ENCODE measurements around the gene ERMP1.

Gene ERMP1

GRCh38 chr9:5876711-5877110, 43.8 kb upstream of the ERMP1 start:
- Histone ChIP-seq H3K4me3 (ENCODE audit: low read depth, low read length, poor library complexity, severe bottlenecking) (no peak overlapping the region), H3K27ac (ENCODE audit: low read depth, low read length, poor library complexity, severe bottlenecking) (no peak overlapping the region), H3K9ac (ENCODE audit: low read length) (no peak overlapping the region), H4K20me1 (ENCODE audit: insufficient read depth, low read length) (no peaks in the 10 kb centered on the region), H3K4me2 (ENCODE audit: low read length) (no peak overlapping the region), H3K79me2 (ENCODE audit: insufficient read depth, low read length) (no peaks in the 10 kb centered on the region), H3K4me1 (ENCODE audit: insufficient read depth, low read length, severe bottlenecking) (no peaks in the 10 kb centered on the region), H3K9me2 (ENCODE audit: low read depth, low read length) (no peaks in the 10 kb centered on the region), H3K9me3 (ENCODE audit: low read length) (no peaks in the 10 kb centered on the region), H3K36me3 (ENCODE audit: insufficient read depth, low read length) (no peaks in the 10 kb centered on the region), H3K27me3 (ENCODE audit: insufficient read depth, low read length) (no peaks in the 10 kb centered on the region), H3F3A (ENCODE audit: insufficient read depth, low read length) (no peaks in the 10 kb centered on the region), H2AFZ (ENCODE audit: low read length) (no peak overlapping the region)
- no peak for TF ChIP-seq CTCF (IDR thresholded peaks at IDR 0.05; ENCODE audit: low read length)
- TF ChIP-seq EZH2 (IDR thresholded peaks at IDR 0.05; ENCODE audit: borderline replicate concordance, low read length), result no peak

GRCh38 chr9:5876026-5876425, 43.1 kb upstream of the ERMP1 start:
- Histone ChIP-seq H3K9me3 (ENCODE audit: low read length) (no peaks in the 10 kb centered on the region), H3K36me3 (ENCODE audit: insufficient read depth, low read length) (no peaks in the 10 kb centered on the region), H3K4me3 (ENCODE audit: low read depth, low read length, poor library complexity, severe bottlenecking) (no peak overlapping the region), H4K20me1 (ENCODE audit: insufficient read depth, low read length) (no peaks in the 10 kb centered on the region), H3K9ac (ENCODE audit: low read length) (no peak overlapping the region), H3K4me1 (ENCODE audit: insufficient read depth, low read length, severe bottlenecking) (no peaks in the 10 kb centered on the region), H3K9me2 (ENCODE audit: low read depth, low read length) (no peaks in the 10 kb centered on the region), H3F3A (ENCODE audit: insufficient read depth, low read length) (no peaks in the 10 kb centered on the region), H3K27me3 (ENCODE audit: insufficient read depth, low read length) (no peaks in the 10 kb centered on the region), H3K79me2 (ENCODE audit: insufficient read depth, low read length) (no peaks in the 10 kb centered on the region), H3K27ac (ENCODE audit: low read depth, low read length, poor library complexity, severe bottlenecking) (no peak overlapping the region), H2AFZ (ENCODE audit: low read length) (no peak overlapping the region), H3K4me2 (ENCODE audit: low read length) (no peak overlapping the region)
- TF ChIP-seq EZH2 (IDR thresholded peaks at IDR 0.05; ENCODE audit: borderline replicate concordance, low read length), result no peak
- TF ChIP-seq CTCF (IDR thresholded peaks at IDR 0.05; ENCODE audit: low read length), result no peak

GRCh38 chr9:5874048-5874447, 41.1 kb upstream of the ERMP1 start:
- Histone ChIP-seq H3K9me2 (ENCODE audit: low read depth, low read length) (no peaks in the 10 kb centered on the region), H3F3A (ENCODE audit: insufficient read depth, low read length) (no peaks in the 10 kb centered on the region), H4K20me1 (ENCODE audit: insufficient read depth, low read length) (no peaks in the 10 kb centered on the region), H2AFZ (ENCODE audit: low read length) (no peak overlapping the region), H3K36me3 (ENCODE audit: insufficient read depth, low read length) (no peaks in the 10 kb centered on the region), H3K4me2 (ENCODE audit: low read length) (no peak overlapping the region), H3K9ac (ENCODE audit: low read length) (no peak overlapping the region), H3K4me3 (ENCODE audit: low read depth, low read length, poor library complexity, severe bottlenecking) (no peak overlapping the region), H3K9me3 (ENCODE audit: low read length) (no peaks in the 10 kb centered on the region), H3K4me1 (ENCODE audit: insufficient read depth, low read length, severe bottlenecking) (peaks cover 13% of the 10 kb centered on the region), H3K27ac (ENCODE audit: low read depth, low read length, poor library complexity, severe bottlenecking) (no peak overlapping the region), H3K79me2 (ENCODE audit: insufficient read depth, low read length) (no peaks in the 10 kb centered on the region), H3K27me3 (ENCODE audit: insufficient read depth, low read length) (no peaks in the 10 kb centered on the region)
- TF ChIP-seq CTCF (IDR thresholded peaks at IDR 0.05; ENCODE audit: low read length), result no peak
- no peak for TF ChIP-seq EZH2 (IDR thresholded peaks at IDR 0.05; ENCODE audit: borderline replicate concordance, low read length)
